Astrocyte (in vitro differentiated cells and primary cell): ENCODE measurements around the gene GLRA1.
"Not testable (repeated sequence)": the region's sequence is repeated elsewhere in the genome, so short reads cannot be mapped to it uniquely, and the experiment has no call there.

ENCODE experiments used
- CTCF ChIP-seq: IDR thresholded peaks from 2 replicates; pipeline ENCODE4 v1.5.1; 2011; ENCODE audit warnings: low read depth, mild to moderate bottlenecking, inconsistent platforms, low read length, moderate library complexity; ENCODE audit not compliant: insufficient read depth
- EZH2 ChIP-seq: IDR thresholded peaks from 2 replicates; pipeline ENCODE4 v1.6.1; 2012; ENCODE audit warnings: mild to moderate bottlenecking, low read length, inconsistent platforms; ENCODE audit not compliant: insufficient read depth

- TF ChIP-seq CTCF, EZH2: not testable (repeated sequence)
Observed at GRCh38 chr5:151832843-151833242, 91.8 kb downstream of the GLRA1 start.
